ENCODE measurements around the gene VMA21.
A peak's percentile ranks its signal among the peaks of the same experiment; 100 is the strongest.

The VMA21 gene, protein sequence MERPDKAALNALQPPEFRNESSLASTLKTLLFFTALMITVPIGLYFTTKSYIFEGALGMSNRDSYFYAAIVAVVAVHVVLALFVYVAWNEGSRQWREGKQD

GRCh38 chrX:151396825-151397740, at the start of gene VMA21:
Gene VMA21 (plus strand): TSS chrX:151397206. CDS start chrX:151397309, 103 bp downstream.
- peak; percentile 80 to 83 for DNase-seq

- no peak for DNase-seq
These were observed 37.7 kb upstream of the VMA21 start for GRCh38 chrX:151359341-151359740.

DNA sequence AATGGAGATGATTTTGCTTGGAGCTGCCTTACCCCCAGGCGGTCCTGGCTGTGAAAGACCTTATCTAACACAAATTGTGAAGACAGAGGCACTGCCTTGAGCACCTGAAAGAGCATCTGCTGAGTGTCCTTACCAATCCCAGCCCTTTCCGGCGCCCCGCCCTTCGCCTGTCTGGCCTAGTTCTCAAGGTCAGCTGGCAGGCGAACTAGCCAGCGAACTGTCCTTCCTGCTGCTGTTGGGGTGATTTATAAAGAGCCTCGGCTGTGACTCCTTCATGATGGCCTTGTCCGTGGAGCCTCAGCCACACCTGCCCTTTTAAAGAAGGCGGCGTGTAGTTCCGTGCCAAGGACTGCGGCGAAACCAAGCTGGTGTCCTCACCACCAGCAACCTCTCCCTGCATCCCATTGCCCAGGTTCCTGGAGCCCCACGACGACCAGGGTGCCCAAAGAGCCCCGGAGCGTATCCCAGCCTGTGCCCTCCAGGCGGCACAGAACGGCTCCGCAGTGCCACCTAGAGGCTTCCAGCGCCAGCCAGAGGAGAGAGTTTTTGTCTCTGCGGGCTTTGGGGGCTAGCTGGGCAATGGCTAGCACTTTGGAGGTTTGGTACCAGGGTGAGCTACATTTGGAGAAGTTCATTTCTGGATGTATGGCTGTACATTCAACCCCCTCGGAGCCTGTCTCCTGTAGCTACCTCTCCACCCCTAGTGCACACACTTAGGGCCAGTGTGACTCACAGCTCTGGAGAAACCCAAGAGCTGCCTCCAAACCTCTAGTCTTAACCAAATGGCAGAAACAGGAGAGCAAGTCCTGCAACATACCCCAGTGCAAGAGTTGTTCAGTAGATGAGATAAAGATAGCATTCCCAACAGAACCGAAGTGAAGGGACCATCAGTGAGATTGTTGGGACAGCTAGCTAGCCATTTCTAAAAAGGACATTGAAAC, 36.8 kb upstream of the VMA21 start:
- peak; percentile 2 to 36 for DNase-seq

GRCh38 chrX:151363316-151363715, 33.7 kb upstream of the VMA21 start:
- no peak for DNase-seq

GRCh38 chrX:151365579-151365978, 31.4 kb upstream of the VMA21 start:
- DNase-seq: no peak

GRCh38 chrX:151370906-151371305, 26.1 kb upstream of the VMA21 start:
- no peak for DNase-seq

- no peak for DNase-seq
These were observed 12.2 kb upstream of the VMA21 start for GRCh38 chrX:151384807-151385206.

DNA sequence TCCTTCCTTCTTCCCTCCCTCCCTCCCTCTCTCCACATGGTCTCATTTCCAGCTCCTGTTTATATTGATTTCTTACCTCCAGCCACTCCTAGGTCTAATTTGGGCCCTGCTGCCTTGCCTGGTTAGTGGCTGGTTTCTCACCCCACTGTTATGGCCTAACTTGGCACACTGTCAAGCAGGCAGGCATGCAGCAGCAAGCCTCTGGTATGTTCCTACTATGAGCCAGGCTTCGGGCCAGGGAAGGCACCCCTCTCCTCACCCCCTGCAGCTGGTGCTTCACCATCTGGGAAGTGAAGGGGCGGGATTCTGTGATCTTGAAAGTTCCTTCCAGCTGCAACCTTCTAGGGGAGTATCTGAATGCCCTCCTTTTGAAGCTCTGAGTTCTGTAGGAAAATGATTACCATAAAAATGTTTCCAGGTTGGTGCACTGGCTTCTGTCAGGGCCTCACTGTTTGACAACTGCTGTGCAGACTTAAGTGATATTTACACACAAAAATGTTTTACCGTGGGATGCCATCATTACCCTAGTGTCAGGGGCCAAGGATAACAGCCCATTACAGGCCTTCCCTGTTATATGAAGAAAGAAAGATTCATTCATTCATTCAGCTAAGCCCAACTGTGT, 10.1 kb upstream of the VMA21 start:
- DNase-seq: no peak

GRCh38 chrX:151391722-151392121, 5.3 kb upstream of the VMA21 start:
- DNase-seq: no peak

- peak in 1 of 2 experiments; percentile 54 for DNase-seq
These were observed 3.5 kb upstream of the VMA21 start for GRCh38 chrX:151393514-151393913.

- DNase-seq: peak; percentile 18 to 24
These were observed 773 bp upstream of the VMA21 start for GRCh38 chrX:151396042-151396824.

- no peak for DNase-seq
These were observed 700 bp downstream of the VMA21 start for GRCh38 chrX:151397741-151398070.

- DNase-seq: no peak
These were observed 1.3 kb downstream of the VMA21 start for GRCh38 chrX:151398346-151398745.

GRCh38 chrX:151402719-151403390, 5.8 kb downstream of the VMA21 start:
- DNase-seq: no peak

DNA sequence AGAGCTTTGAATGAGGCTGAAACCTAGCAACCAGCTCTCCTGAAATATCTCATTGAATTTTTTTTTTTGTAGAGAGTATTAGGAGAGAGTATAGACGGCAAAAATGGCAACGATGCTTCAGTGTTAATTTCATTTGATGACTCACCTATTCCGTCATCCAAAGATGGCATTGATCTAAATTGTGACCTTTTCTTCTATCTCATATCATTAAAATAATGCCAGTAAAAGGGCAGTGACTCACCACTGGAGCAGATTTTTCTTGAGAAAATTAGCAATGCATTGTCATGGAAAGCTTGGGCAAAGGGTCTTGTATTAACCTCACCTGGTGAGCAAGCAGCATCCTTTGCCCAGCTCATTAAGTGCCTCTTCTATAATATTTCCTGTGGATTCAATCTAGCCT, 19.6 kb downstream of the VMA21 start:
- DNase-seq: peak in 1 of 2 experiments; percentile 1

DNA sequence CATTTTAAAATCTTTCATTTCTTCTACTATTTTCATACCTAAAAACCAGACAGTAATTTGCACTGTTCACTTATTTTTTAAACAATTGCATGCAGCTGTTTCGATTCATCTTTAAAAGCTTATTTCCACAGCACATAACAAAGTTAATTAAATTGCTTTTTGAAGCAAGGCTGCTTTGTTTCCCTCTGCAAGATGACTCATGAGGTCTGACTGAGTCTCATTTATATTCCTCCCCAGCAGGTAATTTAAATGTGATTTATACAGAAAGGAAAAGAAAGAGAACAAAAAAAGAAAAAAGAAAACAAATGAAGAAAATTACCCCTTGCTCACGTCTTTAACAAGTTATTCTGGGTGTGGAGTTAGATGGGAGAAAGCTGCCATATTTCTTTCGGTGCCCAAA, 22.8 kb downstream of the VMA21 start:
- no peak for DNase-seq

- DNase-seq: no peak
These were observed 27.5 kb downstream of the VMA21 start for GRCh38 chrX:151424505-151424904.

GRCh38 chrX:151448509-151448908, 51.5 kb downstream of the VMA21 start:
- DNase-seq: no peak

GRCh38 chrX:151458824-151459223, 61.8 kb downstream of the VMA21 start:
- no peak for DNase-seq
